Stomach (tissue), 9 donors: Measurements from ENCODE around the gene PPIAL4G. TPM values are rescaled to one million over a fixed set of nuclear protein-coding genes. Genes with fewer than 3 reads are reported as not detected.
"Not testable (repeated sequence)": the region's sequence is repeated elsewhere in the genome, so short reads cannot be mapped to it uniquely, and the experiment has no call there.

Experiments used
- DNase-seq, 2 donors: peaks; one replicate each; pipeline versions ENCODE4 v3.0.0 to v3.0.0-alpha.2; 2013 to 2019
- H3K27ac ChIP-seq, 5 donors: fragments of 200-600 bp in 4 of 5; sonication (generic) in 4 of 5; one replicate each; pipeline ENCODE4 v1.5.1; 2013 to 2019; ENCODE audit warnings: mild to moderate bottlenecking in 1 of 5, moderate library complexity in 1 of 5
- H3K27me3 ChIP-seq, 3 donors: fragments of 200-600 bp; sonication (generic); one replicate each; pipeline ENCODE4 v1.5.1; 2017 to 2019; ENCODE audit warnings: mixed run types in 1 of 3
- H3K36me3 ChIP-seq, 4 donors: fragments of 200-600 bp; sonication (generic); 1 replicate in 3 of 4; 2 replicates in 1 of 4; pipeline ENCODE4 v1.5.1; 2016 to 2019
- H3K4me1 ChIP-seq, 4 donors: fragments of 200-600 bp; sonication (generic); one replicate each; pipeline ENCODE4 v1.5.1; 2016 to 2019
- H3K4me3 ChIP-seq, 4 donors: fragments of 200-600 bp; sonication (generic) in 3 of 4; one replicate each; pipeline ENCODE4 v1.5.1; 2016 to 2019; ENCODE audit warnings: mild to moderate bottlenecking in 1 of 4
- H3K9me3 ChIP-seq, 4 donors: fragments of 200-600 bp; sonication (generic); one replicate each; pipeline ENCODE4 v1.5.1; 2016 to 2019
- EP300 ChIP-seq: sonication (generic); formaldehyde crosslinking; IDR thresholded peaks from one replicate; pipeline ENCODE4 v1.6.1; 2017; ENCODE audit warnings: antibody characterized with exemption
- POLR2A ChIP-seq, 4 donors: fragments of 450-650 bp; IDR thresholded peaks; one replicate each; pipeline ENCODE4 v1.6.1; 2016; ENCODE audit warnings: antibody characterized with exemption in 4 of 4, control low read depth in 2 of 4, mild to moderate bottlenecking in 1 of 4, moderate library complexity in 1 of 4
- POLR2AphosphoS5 ChIP-seq, 3 donors: sonication (generic); formaldehyde crosslinking; IDR thresholded peaks; one replicate each; pipeline ENCODE4 v1.6.1; 2016; ENCODE audit warnings: antibody characterized with exemption in 3 of 3
- WGBS, 5 donors: extraction: QIAGEN DNeasy Blood & Tissue Kit in 3 of 5; methylation state at CpG; one replicate each; pipeline versions ENCODE4 v1.1.5 to v1.1.7; 2013 to 2018; 5-methylcytosine and 5-hydroxymethylcytosine counted together
- intact Hi-C: fragments of 100-400 bp; cut with DNase I; formaldehyde crosslinking; loops from one replicate; pipeline ENCODE4 v1.15.1; 2023; ENCODE audit warnings: low total_unique reads
- polyA plus RNA-seq, 3 donors: library from polyadenylated mRNA; stranded (reverse); fragments of 200-250 nt; gene quantifications; one replicate each; pipeline ENCODE4 v1.2.3, GENCODE V29; 2013
- total RNA-seq, 5 donors: library from RNA; depleted of rRNA; stranded (reverse); fragments of >200 nt; gene quantifications; one replicate each; pipeline versions ENCODE4 v1.1.0 to v1.2.3, GENCODE V29; 2014 to 2016
- TF ChIP-seq, protein P1 (sequence below), 7 experiments: fragments of 450-650 bp in 4 of 7; fragments of 200-600 bp in 3 of 7; sonication (generic) in 3 of 7; IDR thresholded peaks; one replicate each; pipeline ENCODE4 v1.5.1; 2016 to 2019; ENCODE audit warnings: antibody characterized with exemption in 7 of 7, control low read depth in 2 of 7, mild to moderate bottlenecking in 1 of 7
- donor health status: healthy with polysubstance abuse.
- donor health status: Bipolar disorder and iron deficiency.
- donor health status: healthy.

Gene PPIAL4G
- total and polyA plus RNA-seq, 8 donors: 0.03 to 0.18 TPM; not detected in 6

DNA sequence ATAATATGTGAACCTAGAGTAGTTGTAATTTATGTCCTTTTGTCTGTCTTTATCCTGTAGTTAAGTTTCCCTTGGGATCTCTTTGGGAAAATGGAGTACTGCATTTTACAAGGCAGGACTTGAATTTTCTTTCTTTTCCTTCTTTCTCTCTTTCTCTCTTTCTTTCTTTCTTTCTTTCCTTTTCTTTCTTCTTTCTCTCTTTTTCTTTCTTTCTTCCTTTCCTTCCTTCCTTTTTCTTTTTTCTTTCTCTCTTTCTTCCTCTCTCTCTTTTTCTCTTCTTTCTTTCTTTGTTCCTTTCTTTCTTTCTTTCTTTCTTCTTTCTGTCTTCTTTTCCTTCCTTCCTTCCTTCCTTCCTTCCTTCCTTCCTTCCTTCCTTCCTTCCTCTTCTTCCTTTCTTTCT, 10.8 kb upstream of the PPIAL4G start:
- DNase-seq, H3K9me3 ChIP-seq, H3K36me3 ChIP-seq, H3K27me3 ChIP-seq, H3K27ac ChIP-seq, H3K4me3 ChIP-seq, H3K4me1 ChIP-seq, intact Hi-C loops: not testable (repeated sequence)

DNA sequence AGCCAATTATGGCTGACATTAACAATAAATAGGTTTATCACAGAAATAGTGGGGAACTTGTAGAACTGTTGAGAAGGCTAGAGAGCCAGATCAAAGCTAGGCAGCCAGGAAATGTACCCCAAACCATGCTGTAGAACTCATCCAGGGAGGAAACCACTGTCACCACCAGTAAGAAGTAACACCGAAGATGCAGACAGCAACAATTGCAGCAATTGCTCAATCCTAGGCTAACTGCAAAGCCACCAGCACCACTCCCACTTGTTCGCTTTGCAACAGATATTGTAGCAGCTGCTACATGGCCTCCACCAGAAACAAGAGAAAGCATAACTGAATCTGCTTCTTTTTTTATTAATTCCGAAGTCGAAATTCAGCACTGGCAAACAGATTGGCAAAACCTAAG, 2.0 kb downstream of the PPIAL4G start:
- H3K27me3 ChIP-seq, DNase-seq, H3K27ac ChIP-seq, H3K9me3 ChIP-seq, H3K36me3 ChIP-seq, intact Hi-C loops, H3K4me1 ChIP-seq, H3K4me3 ChIP-seq: not testable (repeated sequence)
- WGBS, 5 donors: 50 to 75% (median 72%) methylated on average over 1 to 2 of the region's 4 CpGs; no CpG with 5 or more reads in 2 of the 5 donors

DNA sequence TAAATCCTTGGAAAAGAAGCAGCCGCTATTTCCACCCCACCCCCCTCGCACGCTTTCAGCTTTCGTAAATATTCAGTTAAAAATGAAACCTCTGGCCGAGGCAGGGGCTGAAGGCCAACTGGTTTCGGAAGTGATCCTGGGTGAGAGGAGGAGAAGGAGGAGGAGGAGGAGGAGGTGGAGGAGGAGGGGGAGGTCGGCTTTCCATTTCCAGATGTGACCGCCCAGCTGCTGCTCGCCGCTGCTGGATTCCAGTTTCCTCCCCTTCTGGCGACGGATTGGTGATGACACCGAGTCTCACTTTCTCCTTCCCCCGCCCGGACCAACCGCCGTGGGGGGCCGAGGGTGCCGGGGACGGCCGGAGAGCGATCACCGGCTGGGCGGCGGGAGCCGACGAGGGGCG, 23.4 kb downstream of the PPIAL4G start:
- WGBS, 5 donors: 0 to 1% (median 0%) methylated on average over 5 to 13 of the region's 28 CpGs; no CpG with 5 or more reads in 2 of the 5 donors
- Histone ChIP-seq H3K4me3 (peak overlapping the region; percentile 46 to 77 (median 64)), H3K27ac (peak overlapping the region in 4 of 5 donors; percentile 87 to 93 (median 90))
- H3K4me1 ChIP-seq, DNase-seq, H3K9me3 ChIP-seq, H3K27me3 ChIP-seq, intact Hi-C loops, H3K36me3 ChIP-seq: not testable (repeated sequence)

DNA sequence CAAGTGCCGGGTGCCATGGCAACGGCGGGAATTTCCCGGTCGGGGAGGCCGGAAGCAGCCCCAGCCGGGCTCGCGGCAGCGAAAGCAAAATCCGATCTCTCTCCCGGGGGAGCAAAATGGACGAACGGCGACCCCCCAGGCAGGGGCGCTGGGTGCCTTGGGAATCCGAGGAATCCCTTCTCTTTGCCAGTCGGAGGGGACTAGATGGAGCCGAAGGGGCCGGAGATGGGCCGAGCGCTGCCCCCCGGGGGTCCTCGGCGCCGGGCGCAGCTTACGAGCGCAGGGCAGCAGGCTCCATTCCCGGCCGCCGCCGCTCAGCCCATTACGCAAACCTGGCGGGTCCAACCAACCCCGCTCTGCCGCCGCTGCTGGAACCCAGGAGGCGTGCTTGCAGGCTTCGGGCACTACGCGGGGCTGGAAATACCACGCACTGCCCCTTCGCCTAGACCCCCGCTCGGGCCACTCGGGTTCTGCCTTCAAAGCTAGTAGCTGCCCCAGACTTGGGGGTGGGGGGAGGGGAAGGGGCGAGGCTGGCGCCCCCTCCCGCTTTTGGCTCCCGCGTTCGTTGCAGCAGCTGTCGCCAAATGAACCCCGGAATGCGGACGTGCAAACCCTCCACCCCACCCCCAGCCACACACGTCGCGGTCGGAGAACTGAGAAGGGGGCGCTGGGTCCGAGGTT, 24.1 kb downstream of the PPIAL4G start:
- peak overlapping the region; percentile 46 to 77 (median 64) for H3K4me3 ChIP-seq
- H3K27me3 ChIP-seq, H3K36me3 ChIP-seq, H3K4me1 ChIP-seq, H3K9me3 ChIP-seq, intact Hi-C loops: not testable (repeated sequence)
- H3K27ac ChIP-seq: peak overlapping the region; percentile 86 to 93 (median 89)
- 0 to 3% (median 1%) methylated on average over 7 to 53 of the region's 63 CpGs; no CpG with 5 or more reads in 1 of the 5 donors for WGBS, 5 donors
- DNase-seq: peak; percentile 39 to 70

DNA sequence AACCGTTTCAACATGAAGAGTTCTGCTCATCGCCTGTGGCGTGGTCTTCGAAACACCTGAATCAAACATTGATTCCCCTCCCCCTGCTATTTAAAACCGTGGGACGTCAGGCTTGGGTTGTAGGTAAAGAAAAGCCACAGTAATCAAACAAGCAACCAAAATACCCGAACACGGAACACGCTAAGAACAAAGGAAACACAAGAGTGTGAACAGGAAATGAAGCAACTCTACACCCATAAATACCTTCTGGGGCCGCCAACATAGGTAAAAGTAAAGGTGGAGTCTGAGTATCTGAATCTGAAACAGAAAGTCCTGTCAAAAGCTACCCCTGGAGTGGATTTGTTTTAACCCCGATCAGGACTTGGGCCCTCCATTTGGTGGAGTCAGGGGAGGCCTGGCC, 24.7 kb downstream of the PPIAL4G start:
- H3K4me3 ChIP-seq: peak overlapping the region; percentile 46 to 77 (median 64)
- H3K27me3 ChIP-seq, intact Hi-C loops, H3K36me3 ChIP-seq, DNase-seq, H3K4me1 ChIP-seq, H3K9me3 ChIP-seq: not testable (repeated sequence)
- H3K27ac ChIP-seq: peak overlapping the region in 4 of 5 donors; percentile 87 to 93 (median 90)
- 0 to 2% (median 0%) methylated on average over 10 to 11 of the region's 11 CpGs for WGBS, 5 donors

DNA sequence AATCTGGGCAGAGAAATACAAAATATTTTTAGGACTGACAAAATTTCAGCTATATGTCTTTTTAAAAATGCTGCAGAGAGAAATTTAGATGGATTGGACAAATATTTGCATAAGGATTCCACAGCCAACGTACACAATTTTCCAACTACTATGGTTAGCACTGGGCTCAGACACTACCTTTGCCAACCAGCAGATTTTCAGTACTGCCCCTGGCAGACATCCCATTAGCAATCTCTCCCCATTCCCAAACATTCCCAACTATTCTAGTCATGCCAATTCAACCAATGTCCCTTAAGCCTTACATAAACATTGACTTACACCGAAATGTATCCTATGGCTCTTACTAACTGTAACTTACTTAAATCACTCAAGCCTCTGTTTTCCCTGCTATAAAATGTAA, 30.3 kb downstream of the PPIAL4G start:
- H3K27ac ChIP-seq, DNase-seq, intact Hi-C loops, H3K27me3 ChIP-seq, H3K36me3 ChIP-seq, H3K4me3 ChIP-seq, H3K9me3 ChIP-seq, H3K4me1 ChIP-seq: not testable (repeated sequence)
- 19 to 45% (median 25%) methylated on average over 2 of the region's 2 CpGs for WGBS, 5 donors

DNA sequence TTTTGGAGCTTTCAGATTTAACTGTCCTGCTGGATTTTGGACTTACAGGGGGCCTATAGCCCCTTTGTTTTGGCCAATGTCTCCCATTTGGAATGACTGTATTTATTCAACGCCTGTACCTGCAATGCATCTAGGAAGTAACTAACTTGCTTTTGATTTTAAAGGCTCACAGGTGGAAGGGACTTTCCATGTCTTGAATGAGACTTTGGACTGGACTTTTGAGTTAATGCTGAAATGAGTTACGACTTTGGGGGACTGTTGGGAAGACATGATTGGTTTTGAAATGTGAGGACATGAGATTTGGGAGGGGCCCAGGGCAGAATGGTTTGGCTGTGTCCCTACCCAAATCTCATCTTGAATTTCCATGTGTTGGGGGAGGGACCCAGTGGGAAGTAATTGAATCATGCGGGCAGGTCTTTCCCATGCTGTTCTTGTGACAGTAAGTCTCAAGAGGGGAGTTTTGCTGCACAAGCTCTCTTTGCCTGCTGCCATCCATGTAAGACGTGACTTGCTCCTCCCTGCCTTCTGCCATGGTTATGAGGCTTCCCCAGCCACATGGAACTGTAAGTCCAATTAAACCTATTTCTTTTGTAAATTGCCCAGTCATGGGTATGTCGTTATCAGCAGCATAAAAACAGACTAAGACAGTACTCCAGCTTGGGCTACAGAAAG, 43.3 kb downstream of the PPIAL4G start:
- 81 to 95% (median 92%) methylated on average over 5 of the region's 5 CpGs for WGBS, 5 donors

DNA sequence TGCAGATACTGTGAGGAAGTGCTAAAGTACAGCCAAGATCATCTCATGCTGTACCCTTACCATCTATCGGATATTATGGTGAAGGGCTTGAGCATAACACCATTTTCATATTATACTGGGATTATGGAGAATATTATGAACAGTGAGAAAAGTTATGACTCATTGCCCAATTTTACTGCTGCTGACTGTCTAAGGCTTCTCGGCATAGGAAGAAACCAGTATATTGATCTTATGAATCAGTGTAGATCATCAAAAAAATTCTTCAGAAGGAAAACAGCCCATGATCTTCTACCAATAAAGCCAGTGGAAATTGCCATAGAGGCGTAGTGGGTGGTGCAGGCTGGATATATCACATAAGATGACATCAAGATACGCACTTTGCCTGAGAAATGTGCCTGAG, 47.7 kb downstream of the PPIAL4G start:
- no peaks in the 10 kb centered on the region for H3K9me3 ChIP-seq
- no peaks in the 10 kb centered on the region for H3K27me3 ChIP-seq
- 94 to 96% (median 95%) methylated on average over 4 of the region's 4 CpGs for WGBS, 5 donors
- intact Hi-C loops: no loop called here
- H3K36me3 ChIP-seq: peaks cover 0 to 24% (median 17%) of the 10 kb centered on the region in 4 donors
- H3K27ac ChIP-seq: no peak overlapping the region
- H3K4me3 ChIP-seq: no peak overlapping the region
- peaks cover 0 to 10% (median 2%) of the 10 kb centered on the region in 4 donors for H3K4me1 ChIP-seq
- no peak for DNase-seq
- TF ChIP-seq POLR2AphosphoS5 (IDR thresholded peaks at IDR 0.05) (no peak), POLR2A (IDR thresholded peaks at IDR 0.05) (no peak), EP300 (no peak)
- TF ChIP-seq, protein P1, sequence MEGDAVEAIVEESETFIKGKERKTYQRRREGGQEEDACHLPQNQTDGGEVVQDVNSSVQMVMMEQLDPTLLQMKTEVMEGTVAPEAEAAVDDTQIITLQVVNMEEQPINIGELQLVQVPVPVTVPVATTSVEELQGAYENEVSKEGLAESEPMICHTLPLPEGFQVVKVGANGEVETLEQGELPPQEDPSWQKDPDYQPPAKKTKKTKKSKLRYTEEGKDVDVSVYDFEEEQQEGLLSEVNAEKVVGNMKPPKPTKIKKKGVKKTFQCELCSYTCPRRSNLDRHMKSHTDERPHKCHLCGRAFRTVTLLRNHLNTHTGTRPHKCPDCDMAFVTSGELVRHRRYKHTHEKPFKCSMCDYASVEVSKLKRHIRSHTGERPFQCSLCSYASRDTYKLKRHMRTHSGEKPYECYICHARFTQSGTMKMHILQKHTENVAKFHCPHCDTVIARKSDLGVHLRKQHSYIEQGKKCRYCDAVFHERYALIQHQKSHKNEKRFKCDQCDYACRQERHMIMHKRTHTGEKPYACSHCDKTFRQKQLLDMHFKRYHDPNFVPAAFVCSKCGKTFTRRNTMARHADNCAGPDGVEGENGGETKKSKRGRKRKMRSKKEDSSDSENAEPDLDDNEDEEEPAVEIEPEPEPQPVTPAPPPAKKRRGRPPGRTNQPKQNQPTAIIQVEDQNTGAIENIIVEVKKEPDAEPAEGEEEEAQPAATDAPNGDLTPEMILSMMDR (IDR thresholded peaks at IDR 0.05): no peak

More for the DNA sequence above, 43.3 kb downstream of the PPIAL4G start:
- H3K27me3 ChIP-seq, intact Hi-C loops, H3K4me1 ChIP-seq, DNase-seq, H3K27ac ChIP-seq, H3K36me3 ChIP-seq, H3K9me3 ChIP-seq, H3K4me3 ChIP-seq: not testable (repeated sequence)
